Pons (tissue), 1 donor: ENCODE data around the gene BCAT1.
A peak's percentile ranks its signal among the peaks of the same experiment; 100 is the strongest.

ENCODE experiments used
- DNase-seq: peaks from one replicate; pipeline ENCODE4 v3.0.0-alpha.2; 2016; ENCODE audit warnings: low spot score

The BCAT1 gene, protein sequence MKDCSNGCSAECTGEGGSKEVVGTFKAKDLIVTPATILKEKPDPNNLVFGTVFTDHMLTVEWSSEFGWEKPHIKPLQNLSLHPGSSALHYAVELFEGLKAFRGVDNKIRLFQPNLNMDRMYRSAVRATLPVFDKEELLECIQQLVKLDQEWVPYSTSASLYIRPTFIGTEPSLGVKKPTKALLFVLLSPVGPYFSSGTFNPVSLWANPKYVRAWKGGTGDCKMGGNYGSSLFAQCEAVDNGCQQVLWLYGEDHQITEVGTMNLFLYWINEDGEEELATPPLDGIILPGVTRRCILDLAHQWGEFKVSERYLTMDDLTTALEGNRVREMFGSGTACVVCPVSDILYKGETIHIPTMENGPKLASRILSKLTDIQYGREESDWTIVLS

GRCh38 chr12:24948757-24949722, at the start of gene BCAT1:
Gene BCAT1 (minus strand): TSS chr12:24949101. CDS start chr12:24948932, 169 bp downstream.
- DNase-seq, result peak; percentile 35

DNA sequence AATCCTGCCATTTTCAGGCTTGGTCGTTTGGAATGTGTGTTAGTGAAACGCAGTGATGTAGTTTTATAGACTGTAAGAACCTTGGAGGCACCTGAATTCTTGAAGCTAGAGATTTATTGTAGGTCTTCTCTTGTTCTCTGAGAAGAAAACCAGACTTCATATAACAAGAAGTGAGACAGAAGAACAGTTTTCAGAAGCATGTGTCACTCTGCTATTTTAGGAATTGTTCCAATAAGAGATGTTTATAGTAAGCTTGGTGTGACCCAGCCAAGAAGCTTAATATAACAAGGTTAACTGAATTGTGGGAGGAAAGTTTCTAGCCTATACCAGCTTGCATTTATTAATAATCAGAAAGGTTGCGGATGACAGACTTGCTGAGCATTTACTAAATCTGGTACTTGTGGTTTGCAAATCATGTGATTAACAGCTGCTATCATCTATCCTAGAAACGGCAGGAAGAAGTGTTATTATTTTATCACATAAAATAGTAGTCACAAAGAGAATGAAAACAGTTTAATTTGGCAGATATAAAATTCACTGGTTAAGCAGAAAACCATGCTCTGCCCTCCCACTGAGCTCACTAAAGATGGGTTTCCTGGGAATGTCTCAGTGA, 49.2 kb upstream of the BCAT1 start:
- DNase-seq, result peak; percentile 59

DNA sequence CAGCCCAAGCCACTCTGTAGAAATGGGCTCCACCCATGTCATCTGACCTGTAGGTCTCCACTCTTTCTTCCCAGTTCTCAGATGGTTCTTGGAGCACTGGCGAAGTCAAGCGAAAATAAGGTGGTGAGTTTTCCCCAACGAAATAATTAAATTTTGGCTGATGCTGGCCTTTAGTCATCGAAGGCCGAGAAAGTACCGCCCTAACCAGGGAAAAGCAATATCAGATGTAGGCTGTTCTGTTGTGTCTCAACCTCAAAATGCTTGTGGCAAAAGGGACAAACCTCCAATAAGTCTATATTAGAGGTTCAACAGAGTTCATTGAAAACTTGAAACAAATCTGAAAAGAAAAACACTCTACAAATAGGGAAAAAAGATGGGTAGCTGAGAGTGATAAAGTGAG, 48.6 kb upstream of the BCAT1 start:
- no peak for DNase-seq

DNA sequence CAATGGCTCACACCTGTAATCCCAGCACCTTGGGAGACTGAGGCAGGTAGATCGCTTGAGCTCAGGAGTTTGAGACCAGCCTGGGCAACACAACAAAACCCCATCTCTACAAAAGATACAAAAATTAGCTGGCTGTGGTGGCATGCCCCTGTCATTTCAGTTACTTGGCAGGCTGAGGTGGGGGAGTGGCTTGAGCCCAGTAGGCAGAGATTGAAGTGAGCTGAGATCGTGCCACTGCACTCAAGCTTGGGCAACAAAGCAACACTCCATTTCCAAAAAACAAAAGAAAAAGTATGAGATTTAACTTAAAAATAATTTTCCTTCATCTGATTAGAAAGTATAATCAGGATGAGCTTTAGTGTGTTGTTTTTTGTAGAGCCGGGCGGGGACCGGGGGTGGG, 47.9 kb upstream of the BCAT1 start:
- no peak for DNase-seq

- no peak for DNase-seq
These were observed 47.3 kb upstream of the BCAT1 start for GRCh38 chr12:24996102-24996797.

- DNase-seq, result no peak
These were observed 44.9 kb upstream of the BCAT1 start for GRCh38 chr12:24993793-24994192.

DNA sequence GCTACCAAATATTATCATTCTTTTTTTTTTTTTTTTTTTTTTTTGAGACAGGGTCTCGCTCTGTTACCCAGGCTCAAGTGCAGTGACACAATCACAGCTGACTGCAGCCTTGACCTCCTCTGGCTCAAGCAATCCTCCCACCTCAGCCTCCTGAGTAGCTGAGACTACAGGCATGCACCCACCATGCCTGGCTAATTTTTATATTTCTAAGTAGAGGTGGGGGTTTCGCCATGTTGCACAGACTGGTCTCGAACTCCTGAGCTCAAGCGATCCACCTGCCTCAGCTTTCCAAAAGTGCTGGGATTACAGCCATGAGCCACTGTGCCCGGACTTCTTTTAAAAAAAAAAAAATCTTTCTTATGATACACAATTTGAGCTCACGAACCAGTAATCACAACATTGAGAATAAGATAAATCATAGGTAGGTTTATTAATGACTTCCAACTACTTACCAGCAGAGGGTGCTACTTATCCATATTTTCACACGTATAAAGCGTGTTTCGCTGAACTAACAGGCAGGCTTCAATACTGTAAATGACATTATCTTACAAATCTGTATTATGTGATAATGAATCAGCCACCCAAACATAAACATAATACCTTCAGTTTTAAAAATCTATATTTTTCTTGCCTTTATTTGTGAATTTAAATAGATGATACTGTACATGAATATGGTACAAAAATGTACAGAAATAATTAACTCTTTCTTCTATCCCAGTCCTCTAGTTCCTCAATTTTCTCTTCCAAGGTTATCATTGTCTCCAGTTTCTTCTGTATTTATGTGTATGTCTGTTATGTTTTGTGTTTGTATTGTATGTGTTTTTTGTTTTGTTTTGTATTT, 42.5 kb upstream of the BCAT1 start:
- DNase-seq, result peak; percentile 83

- DNase-seq, result no peak
These were observed 40.3 kb upstream of the BCAT1 start for GRCh38 chr12:24989216-24989615.

GRCh38 chr12:24982250-24982649, 33.3 kb upstream of the BCAT1 start:
- DNase-seq, result no peak

DNA sequence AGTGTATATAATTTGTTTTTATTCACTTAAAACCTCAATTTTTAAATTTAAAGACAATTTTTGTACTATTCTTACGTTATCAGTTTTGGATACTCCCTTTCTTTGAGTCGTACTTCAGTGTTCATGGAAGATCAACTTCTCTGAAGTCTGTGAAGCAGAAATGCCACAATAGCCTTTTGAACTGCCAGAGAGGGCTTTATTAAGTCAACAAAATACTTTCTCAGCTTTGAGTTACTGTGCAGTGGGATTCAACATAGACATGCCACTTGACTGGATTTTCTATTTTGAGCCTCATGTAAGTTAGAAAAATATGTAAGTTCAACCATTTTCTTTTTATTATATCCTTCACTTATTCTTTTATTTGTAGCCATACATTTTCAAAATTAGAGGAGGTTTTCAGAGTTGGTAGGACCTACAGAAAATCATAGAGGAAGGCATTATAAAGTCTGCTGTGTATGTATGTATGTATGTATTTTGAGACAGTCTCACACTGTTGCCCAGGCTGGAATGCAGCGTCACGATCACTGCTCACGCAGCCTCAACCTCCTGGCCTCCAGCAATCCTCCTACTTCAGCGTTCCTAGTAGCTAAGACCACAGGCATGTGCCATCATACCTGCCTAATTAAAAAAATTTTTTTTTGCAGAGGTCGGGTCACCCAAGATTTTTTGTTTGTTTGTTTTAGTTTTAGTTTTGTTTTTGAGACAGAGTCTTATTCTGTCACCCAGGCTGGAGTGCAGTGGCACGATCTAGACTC, 31.3 kb upstream of the BCAT1 start:
- no peak for DNase-seq

- no peak for DNase-seq
These were observed 30.4 kb upstream of the BCAT1 start for GRCh38 chr12:24979329-24979728.

- DNase-seq, result no peak
These were observed 28.8 kb upstream of the BCAT1 start for GRCh38 chr12:24977711-24978110.

DNA sequence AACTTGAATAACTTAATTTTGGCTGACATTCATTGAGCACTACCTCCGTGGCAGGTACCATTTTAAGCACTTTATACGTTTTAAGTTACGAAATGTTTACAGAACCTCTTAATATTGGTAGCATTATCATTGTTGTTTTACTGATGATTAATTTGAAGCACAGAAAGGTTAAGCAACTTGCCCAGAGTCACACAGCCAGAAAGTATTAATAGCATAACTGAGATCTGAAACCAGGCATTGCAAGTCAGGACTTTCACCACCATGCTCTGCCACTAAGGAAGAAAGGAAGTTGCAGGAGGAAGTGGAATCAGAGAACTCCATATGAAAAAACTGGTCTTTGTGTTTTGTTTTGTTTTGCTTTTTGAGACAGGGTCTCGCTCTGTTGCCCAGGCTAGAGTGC, 28.2 kb upstream of the BCAT1 start:
- DNase-seq, result peak; percentile 42

DNA sequence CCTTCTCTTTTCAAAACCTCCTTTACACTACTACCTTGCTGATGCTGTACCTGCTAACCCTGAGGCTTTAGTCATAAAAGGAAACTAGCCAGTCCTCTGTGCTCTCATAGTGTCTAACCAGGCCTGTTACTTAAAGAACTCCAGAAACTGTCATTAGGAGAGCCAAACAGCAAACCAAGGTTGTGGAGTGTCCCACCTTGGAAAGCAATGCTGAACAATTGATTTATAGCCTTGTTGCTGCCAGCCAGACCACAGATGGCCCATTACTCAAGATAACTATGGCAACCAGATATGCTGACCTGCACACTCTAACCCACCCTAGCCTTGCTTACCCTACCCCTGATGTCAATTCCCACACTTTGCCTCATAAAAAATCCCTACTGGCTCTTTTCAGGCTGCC, 26.5 kb upstream of the BCAT1 start:
- no peak for DNase-seq

GRCh38 chr12:24974216-24974615, 25.3 kb upstream of the BCAT1 start:
- no peak for DNase-seq

DNA sequence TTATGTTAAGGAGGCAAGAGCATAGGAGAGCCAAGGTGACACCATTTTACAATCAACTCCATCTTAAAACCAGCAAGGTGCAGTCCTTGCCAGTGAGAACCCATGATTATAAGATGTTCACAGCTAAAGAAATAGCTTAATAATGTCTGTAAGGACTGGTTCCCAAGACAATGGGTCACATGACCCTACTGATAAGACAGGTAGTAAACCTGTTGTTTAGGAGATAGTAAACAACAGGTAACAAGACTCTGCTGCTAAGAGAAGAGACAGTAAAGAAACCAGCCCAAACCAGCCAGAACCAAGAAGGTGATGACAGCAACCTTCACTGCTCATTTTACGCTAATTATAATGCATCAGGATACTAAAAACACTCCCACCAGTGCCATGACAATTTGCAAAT, 23.2 kb upstream of the BCAT1 start:
- no peak for DNase-seq

GRCh38 chr12:24970177-24970576, 21.3 kb upstream of the BCAT1 start:
- DNase-seq, result no peak

GRCh38 chr12:24966951-24967564, 18.2 kb upstream of the BCAT1 start:
- DNase-seq, result no peak

DNA sequence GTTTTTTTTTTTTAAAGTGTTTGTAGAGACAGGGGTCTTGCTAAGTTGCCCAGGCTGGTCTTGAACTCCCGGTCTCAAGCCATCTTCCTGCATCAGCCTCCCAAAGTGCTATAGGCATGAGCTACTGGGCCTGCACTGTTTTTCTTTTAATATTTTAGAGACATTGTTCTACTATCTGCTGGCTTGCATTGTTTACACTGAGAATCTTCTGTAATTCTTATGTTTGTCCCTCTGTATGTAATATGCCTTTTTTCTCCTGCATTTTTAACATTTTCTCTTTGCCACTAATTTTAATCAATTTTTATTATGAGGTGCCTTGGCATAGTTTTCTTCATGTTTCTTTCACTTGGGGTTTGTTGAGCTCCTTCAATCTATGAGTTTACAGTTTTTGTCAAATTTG, 15.4 kb upstream of the BCAT1 start:
- no peak for DNase-seq
